Activated T-cell treated with anti-CD3 and anti-CD28 coated beads, Interleukin-2, amount 50 U/mL, for 24 hours (primary cell): ENCODE data around the gene SNX11.
"Not testable (repeated sequence)": the region's sequence is repeated elsewhere in the genome, so short reads cannot be mapped to it uniquely, and the experiment has no call there.

Experiments used
- DNase-seq: peaks from one replicate; pipeline ENCODE4 v3.0.0-alpha.2; 2020
- H3K27ac Mint-ChIP-seq: 2 replicates; pipeline ENCODE4 v1.8.0; 2020; ENCODE audit warnings: mild to moderate bottlenecking, mixed read lengths
- H3K27me3 Mint-ChIP-seq: 2 replicates; pipeline ENCODE4 v1.8.0; 2020; ENCODE audit warnings: mixed read lengths
- H3K36me3 Mint-ChIP-seq: 2 replicates; pipeline ENCODE4 v1.8.0; 2020; ENCODE audit warnings: low read depth, mixed read lengths
- H3K4me1 Mint-ChIP-seq: 2 replicates; pipeline ENCODE4 v1.8.0; 2020; ENCODE audit warnings: low read depth, mixed read lengths
- H3K4me3 Mint-ChIP-seq: 2 replicates; pipeline ENCODE4 v1.8.0; 2020; ENCODE audit warnings: mild to moderate bottlenecking, moderate library complexity, mixed read lengths
- H3K9me3 Mint-ChIP-seq: 2 replicates; pipeline ENCODE4 v1.8.0; 2020; ENCODE audit warnings: mixed read lengths

The SNX11 gene

GRCh38 chr17:48073566-48074094 lies 33.9 kb upstream of the SNX11 start:
- not testable (repeated sequence) for H3K4me3 Mint-ChIP-seq, DNase-seq, H3K27ac Mint-ChIP-seq, H3K9me3 Mint-ChIP-seq, H3K27me3 Mint-ChIP-seq, H3K4me1 Mint-ChIP-seq
- H3K36me3 Mint-ChIP-seq = peaks cover 81% of the 10 kb centered on the region

DNA sequence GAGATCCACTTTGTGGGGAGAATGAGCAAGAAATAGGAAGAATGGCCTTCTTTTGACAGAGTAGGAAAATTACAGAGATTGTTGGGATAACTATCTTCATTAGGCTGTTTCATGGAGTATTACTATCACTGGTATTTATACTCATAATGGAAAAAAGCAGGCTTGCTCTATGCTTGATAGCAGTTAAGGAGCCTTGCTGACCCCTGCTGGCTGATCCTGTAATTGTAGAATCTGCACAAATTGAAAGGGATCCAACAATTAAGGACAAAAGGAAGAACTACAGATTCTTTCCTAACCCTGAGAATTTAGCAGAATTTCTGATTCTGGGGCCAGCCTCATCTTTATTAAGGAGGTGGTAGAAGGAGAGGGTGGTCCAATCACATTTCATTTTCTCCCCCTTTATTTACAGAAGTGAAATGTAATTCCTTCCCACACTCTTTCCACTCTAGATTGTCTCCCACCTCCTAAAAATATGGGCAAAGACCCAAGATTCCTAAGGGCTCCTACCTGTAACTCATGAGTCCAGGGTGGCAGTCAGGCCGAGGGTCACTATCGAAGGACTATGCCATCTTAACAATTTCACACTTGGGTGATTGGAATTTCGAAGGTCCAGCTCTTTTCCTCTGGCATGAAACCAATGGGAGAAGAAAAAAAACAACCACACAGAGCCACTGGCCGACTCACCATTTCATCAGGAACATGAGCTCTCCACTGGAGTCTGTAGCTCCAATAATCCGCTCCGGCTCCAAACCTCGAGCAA lies 33.1 kb upstream of the SNX11 start:
- DNase-seq = peak; percentile 64
- Mint-ChIP-seq H3K4me3 (no peak overlapping the region), H3K27ac (no peak overlapping the region), H3K4me1 (no peaks in the 10 kb centered on the region), H3K36me3 (peaks cover 74% of the 10 kb centered on the region), H3K27me3 (no peaks in the 10 kb centered on the region), H3K9me3 (no peaks in the 10 kb centered on the region)

DNA sequence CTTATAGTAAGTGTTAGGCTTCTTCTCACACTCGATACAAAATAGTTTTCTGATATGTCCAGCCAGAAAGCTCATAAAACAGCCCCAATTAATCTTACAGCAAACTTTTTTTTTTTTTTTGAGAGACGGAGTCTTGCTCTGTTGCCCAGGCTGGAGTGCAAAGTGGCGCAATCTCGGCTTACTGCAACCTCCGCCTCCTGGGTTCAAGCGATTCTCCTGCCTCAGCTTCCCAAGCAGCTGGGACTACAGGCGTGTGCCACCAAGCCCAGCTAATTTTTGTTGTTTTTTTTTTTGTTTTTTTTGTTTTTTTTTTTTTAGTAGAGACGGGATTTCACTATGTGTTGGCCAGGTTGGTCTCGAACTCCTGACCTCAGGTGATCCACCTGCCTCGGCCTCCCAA lies 30.4 kb upstream of the SNX11 start:
- not testable (repeated sequence) for DNase-seq, H3K4me3 Mint-ChIP-seq, H3K4me1 Mint-ChIP-seq, H3K9me3 Mint-ChIP-seq, H3K27ac Mint-ChIP-seq, H3K27me3 Mint-ChIP-seq
- peaks cover 52% of the 10 kb centered on the region for H3K36me3 Mint-ChIP-seq

GRCh38 chr17:48081858-48082257 lies 25.7 kb upstream of the SNX11 start:
- no peaks in the 10 kb centered on the region for H3K9me3 Mint-ChIP-seq
- H3K27ac Mint-ChIP-seq = no peak overlapping the region
- no peaks in the 10 kb centered on the region for H3K27me3 Mint-ChIP-seq
- H3K4me3 Mint-ChIP-seq = no peak overlapping the region
- H3K36me3 Mint-ChIP-seq = peaks cover 8% of the 10 kb centered on the region
- H3K4me1 Mint-ChIP-seq = peaks cover 13% of the 10 kb centered on the region
- DNase-seq = no peak

GRCh38 chr17:48084932-48085331 lies 22.6 kb upstream of the SNX11 start:
- Mint-ChIP-seq H3K4me3 (no peak overlapping the region), H3K27me3 (no peaks in the 10 kb centered on the region), H3K9me3 (no peaks in the 10 kb centered on the region), H3K4me1 (peaks cover 17% of the 10 kb centered on the region), H3K27ac (no peak overlapping the region), H3K36me3 (peaks cover 11% of the 10 kb centered on the region)
- no peak for DNase-seq

GRCh38 chr17:48093341-48094045 lies 14.1 kb upstream of the SNX11 start:
- Mint-ChIP-seq H3K4me3 (no peak overlapping the region), H3K4me1 (peaks cover 30% of the 10 kb centered on the region), H3K27ac (peak overlapping the region; percentile 31), H3K36me3 (peaks cover 35% of the 10 kb centered on the region), H3K9me3 (no peaks in the 10 kb centered on the region), H3K27me3 (no peaks in the 10 kb centered on the region)
- no peak for DNase-seq

- Mint-ChIP-seq H3K36me3 (peaks cover 35% of the 10 kb centered on the region), H3K27me3 (no peaks in the 10 kb centered on the region), H3K4me3 (no peak overlapping the region), H3K4me1 (peaks cover 43% of the 10 kb centered on the region), H3K27ac (no peak overlapping the region), H3K9me3 (no peaks in the 10 kb centered on the region)
- no peak for DNase-seq
Measured at GRCh38 chr17:48095611-48096010, 12.0 kb upstream of the SNX11 start.

GRCh38 chr17:48100160-48100559 lies 7.4 kb upstream of the SNX11 start:
- Mint-ChIP-seq H3K36me3 (peaks cover 19% of the 10 kb centered on the region), H3K27me3 (no peaks in the 10 kb centered on the region), H3K9me3 (peaks cover 8% of the 10 kb centered on the region), H3K4me3 (peak overlapping the region; percentile 99), H3K4me1 (peaks cover 56% of the 10 kb centered on the region), H3K27ac (peak overlapping the region; percentile 94)
- DNase-seq = no peak

- H3K27ac Mint-ChIP-seq = peak overlapping the region; percentile 94
- H3K27me3 Mint-ChIP-seq = no peaks in the 10 kb centered on the region
- H3K4me1 Mint-ChIP-seq = peaks cover 54% of the 10 kb centered on the region
- H3K4me3 Mint-ChIP-seq = peak overlapping the region; percentile 99
- H3K9me3 Mint-ChIP-seq = peaks cover 8% of the 10 kb centered on the region
- H3K36me3 Mint-ChIP-seq = peaks cover 17% of the 10 kb centered on the region
- DNase-seq = no peak
Measured at GRCh38 chr17:48100591-48101011, 7.0 kb upstream of the SNX11 start.

DNA sequence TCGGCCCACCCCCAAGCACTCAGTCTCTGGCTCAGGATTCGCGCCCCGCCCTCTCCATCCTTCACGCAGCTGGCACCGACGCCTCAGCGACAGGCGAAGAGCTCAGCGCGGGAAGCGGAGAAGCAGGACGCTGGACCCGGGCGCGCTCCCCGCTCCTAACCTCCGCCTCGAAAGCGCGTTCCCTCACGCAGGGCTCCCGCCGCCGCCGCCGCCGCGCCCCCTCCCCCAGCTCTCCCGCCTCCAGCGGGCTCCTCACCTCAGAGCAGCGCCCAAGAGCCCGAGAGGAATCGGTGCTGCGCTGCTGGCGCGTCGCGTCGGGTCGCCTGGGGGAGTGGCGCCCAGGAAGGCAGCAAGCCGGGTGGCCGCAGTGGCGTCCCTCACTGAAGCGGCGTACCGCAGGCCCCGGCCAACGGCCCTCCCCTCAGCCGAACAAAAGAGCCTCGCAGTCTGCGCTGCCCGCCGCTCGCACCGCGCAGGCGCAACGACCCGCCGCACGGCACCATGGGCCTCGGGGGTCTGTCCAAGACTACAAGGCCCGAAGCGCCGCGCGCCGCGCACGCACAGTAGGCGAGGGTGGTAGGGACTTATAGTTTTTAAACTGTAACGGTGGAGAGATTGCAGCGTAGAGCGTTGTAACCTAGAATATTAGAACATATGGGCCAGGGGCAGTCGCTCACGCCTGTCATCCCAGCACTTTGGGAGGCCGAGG lies 6.4 kb upstream of the SNX11 start, which contains the start of gene CBX1:
CBX1 (minus strand) TSS at position 467 of the 709 bp plus-strand sequence. CDS start 24,474 bp downstream, outside the sequence.
- Mint-ChIP-seq H3K4me3 (peak within 1 kb of the TSS; percentile 99), H3K27ac (peak within 1 kb of the TSS; percentile 94), H3K4me1 (peaks cover 49% of the 10 kb centered on the region), H3K36me3 (peaks cover 14% of the 10 kb centered on the region), H3K9me3 (peaks cover 8% of the 10 kb centered on the region), H3K27me3 (no peaks in the 10 kb centered on the region)
- peak; percentile 96 for DNase-seq

- H3K27me3 Mint-ChIP-seq = no peaks in the 10 kb centered on the region
- peaks cover 13% of the 10 kb centered on the region for H3K36me3 Mint-ChIP-seq
- peaks cover 52% of the 10 kb centered on the region for H3K4me1 Mint-ChIP-seq
- no peak for DNase-seq
- H3K27ac Mint-ChIP-seq = peak overlapping the region; percentile 80
- H3K4me3 Mint-ChIP-seq = peak overlapping the region; percentile 99
- H3K9me3 Mint-ChIP-seq = peaks cover 8% of the 10 kb centered on the region
Measured at GRCh38 chr17:48102043-48102750, 5.4 kb upstream of the SNX11 start.

GRCh38 chr17:48102798-48103715 lies 4.5 kb upstream of the SNX11 start:
- peaks cover 8% of the 10 kb centered on the region for H3K9me3 Mint-ChIP-seq
- no peak overlapping the region for H3K27ac Mint-ChIP-seq
- H3K27me3 Mint-ChIP-seq = no peaks in the 10 kb centered on the region
- peaks cover 50% of the 10 kb centered on the region for H3K4me1 Mint-ChIP-seq
- DNase-seq = no peak
- H3K36me3 Mint-ChIP-seq = peaks cover 20% of the 10 kb centered on the region
- H3K4me3 Mint-ChIP-seq = no peak overlapping the region

DNA sequence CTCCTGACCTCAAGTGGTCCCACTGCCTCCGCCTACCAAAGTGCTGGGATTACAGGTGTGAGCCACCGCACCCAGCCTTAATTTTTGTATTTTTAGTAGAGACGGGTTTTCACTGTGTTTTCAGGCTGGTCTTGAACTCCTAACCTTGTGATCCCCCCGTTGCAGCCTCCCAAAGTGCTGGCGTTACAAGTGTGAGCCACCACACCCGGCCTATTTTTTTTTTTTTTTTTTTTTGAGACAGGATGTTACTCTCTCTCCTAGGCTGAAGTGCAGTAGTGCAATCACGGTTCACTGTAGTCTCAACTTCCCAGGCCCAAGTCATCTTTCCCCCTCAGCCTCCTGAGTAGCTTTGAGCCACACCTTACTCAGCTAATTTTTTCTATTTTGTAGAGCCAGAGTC lies 3.1 kb upstream of the SNX11 start:
- H3K4me3 Mint-ChIP-seq = no peak overlapping the region
- H3K4me1 Mint-ChIP-seq = peaks cover 51% of the 10 kb centered on the region

More for the DNA sequence above, 3.1 kb upstream of the SNX11 start:
- Mint-ChIP-seq H3K27me3 (no peaks in the 10 kb centered on the region), H3K9me3 (peaks cover 8% of the 10 kb centered on the region), H3K36me3 (peaks cover 18% of the 10 kb centered on the region), H3K27ac (no peak overlapping the region)
- no peak for DNase-seq
